ENCODE measurements around the gene UMOD. TPM values are rescaled to one million over a fixed set of nuclear protein-coding genes. Genes with fewer than 3 reads are reported as not detected.

Gene UMOD
- polyA plus RNA-seq, 1 donor (not counting 4 experiments of a cell fraction or from before 2014, with no cell fraction given), result not detected

- no peaks in the 10 kb centered on the region for H3K4me1 ChIP-seq (ENCODE audit: control insufficient read depth, extremely low read depth, insufficient read depth, low read length)
- no peak overlapping the region for H2AFZ ChIP-seq (ENCODE audit: control insufficient read depth, low read length)
- DNase-seq (ENCODE audit: low read depth, low spot score), result no peak
- FAIRE-seq, result no peak
- no peak overlapping the region for H3K4me2 ChIP-seq (ENCODE audit: control insufficient read depth, extremely low read depth, insufficient read depth, low read depth, low read length)
- H3K79me2 ChIP-seq (ENCODE audit: control insufficient read depth, insufficient read depth, low read length), result no peaks in the 10 kb centered on the region
- dilution Hi-C loops (cut with MboI; ENCODE audit: extremely low pct_ligation_motif_present, low sequenced_read_pairs), result no loop called here
- TF ChIP-seq CTCF (optimal IDR thresholded peaks at IDR 0.05 in 1 of 3, IDR thresholded peaks at IDR 0.05 in 1 of 3, conservative IDR thresholded peaks at IDR 0.05 in 1 of 3; ENCODE audit: extremely low read depth in 1 of 3, insufficient read depth in 2 of 3, low read length in 3 of 3) (no peak), EZH2 (IDR thresholded peaks at IDR 0.05; ENCODE audit: low read length) (no peak)
- no peaks in the 10 kb centered on the region for H3K27me3 ChIP-seq (ENCODE audit: control insufficient read depth, extremely low read depth, insufficient read depth, low read length)
- no peaks in the 10 kb centered on the region for H3K36me3 ChIP-seq (ENCODE audit: control insufficient read depth in 2 of 2, extremely low read depth in 1 of 2, insufficient read depth in 2 of 2, low read length in 2 of 2)
- H4K20me1 ChIP-seq (ENCODE audit: control insufficient read depth, extremely low read depth, insufficient read depth, low read length), result no peaks in the 10 kb centered on the region
- H3K9ac ChIP-seq (ENCODE audit: control insufficient read depth, extremely low read depth, insufficient read depth, low read length), result no peak overlapping the region
- no peak overlapping the region for H3K4me3 ChIP-seq (ENCODE audit: control insufficient read depth in 2 of 3, extremely low read depth in 1 of 3, insufficient read depth in 2 of 3, low read depth in 1 of 3, low read length in 3 of 3)
- no peak overlapping the region for H3K27ac ChIP-seq (ENCODE audit: control insufficient read depth, insufficient read depth, low read length)
- H3K9me1 ChIP-seq (ENCODE audit: control insufficient read depth, extremely low read depth, insufficient read depth, low read length), result no peaks in the 10 kb centered on the region
- H3K9me3 ChIP-seq (ENCODE audit: control insufficient read depth, low read depth, low read length), result peaks cover 2% of the 10 kb centered on the region
Observed at GRCh38 chr16:20333120-20333519, 19.4 kb downstream of the UMOD start.

GRCh38 chr16:20332411-20332810 lies 20.1 kb downstream of the UMOD start:
- TF ChIP-seq EZH2 (IDR thresholded peaks at IDR 0.05; ENCODE audit: low read length) (no peak), CTCF (optimal IDR thresholded peaks at IDR 0.05 in 1 of 3, IDR thresholded peaks at IDR 0.05 in 1 of 3, conservative IDR thresholded peaks at IDR 0.05 in 1 of 3; ENCODE audit: extremely low read depth in 1 of 3, insufficient read depth in 2 of 3, low read length in 3 of 3) (no peak)
- Histone ChIP-seq H3K27ac (ENCODE audit: control insufficient read depth, insufficient read depth, low read length) (no peak overlapping the region), H2AFZ (ENCODE audit: control insufficient read depth, low read length) (no peak overlapping the region), H3K9me3 (ENCODE audit: control insufficient read depth, low read depth, low read length) (peaks cover 3% of the 10 kb centered on the region), H3K27me3 (ENCODE audit: control insufficient read depth, extremely low read depth, insufficient read depth, low read length) (no peaks in the 10 kb centered on the region), H3K36me3 (ENCODE audit: control insufficient read depth in 2 of 2, extremely low read depth in 1 of 2, insufficient read depth in 2 of 2, low read length in 2 of 2) (no peaks in the 10 kb centered on the region), H3K4me2 (ENCODE audit: control insufficient read depth, extremely low read depth, insufficient read depth, low read depth, low read length) (no peak overlapping the region), H3K9ac (ENCODE audit: control insufficient read depth, extremely low read depth, insufficient read depth, low read length) (no peak overlapping the region), H3K4me1 (ENCODE audit: control insufficient read depth, extremely low read depth, insufficient read depth, low read length) (no peaks in the 10 kb centered on the region), H4K20me1 (ENCODE audit: control insufficient read depth, extremely low read depth, insufficient read depth, low read length) (no peaks in the 10 kb centered on the region), H3K79me2 (ENCODE audit: control insufficient read depth, insufficient read depth, low read length) (no peaks in the 10 kb centered on the region), H3K9me1 (ENCODE audit: control insufficient read depth, extremely low read depth, insufficient read depth, low read length) (no peaks in the 10 kb centered on the region), H3K4me3 (ENCODE audit: control insufficient read depth in 2 of 3, extremely low read depth in 1 of 3, insufficient read depth in 2 of 3, low read depth in 1 of 3, low read length in 3 of 3) (no peak overlapping the region)
- dilution Hi-C loops (cut with MboI; ENCODE audit: extremely low pct_ligation_motif_present, low sequenced_read_pairs), result no loop called here
- no peak for DNase-seq (ENCODE audit: low read depth, low spot score)
- FAIRE-seq, result no peak

All from keratinocyte (primary cell).